ENCODE data around the gene PPP1R18. TPM values are rescaled to one million over a fixed set of nuclear protein-coding genes. Genes with fewer than 3 reads are reported as not detected.

Gene PPP1R18
- total and polyA plus RNA-seq, 9 of the 15 experiments (the other 6 are each of a cell fraction or from before 2014, with no cell fraction given), result 12.0 to 99.2 (median 42.6) TPM

DNA sequence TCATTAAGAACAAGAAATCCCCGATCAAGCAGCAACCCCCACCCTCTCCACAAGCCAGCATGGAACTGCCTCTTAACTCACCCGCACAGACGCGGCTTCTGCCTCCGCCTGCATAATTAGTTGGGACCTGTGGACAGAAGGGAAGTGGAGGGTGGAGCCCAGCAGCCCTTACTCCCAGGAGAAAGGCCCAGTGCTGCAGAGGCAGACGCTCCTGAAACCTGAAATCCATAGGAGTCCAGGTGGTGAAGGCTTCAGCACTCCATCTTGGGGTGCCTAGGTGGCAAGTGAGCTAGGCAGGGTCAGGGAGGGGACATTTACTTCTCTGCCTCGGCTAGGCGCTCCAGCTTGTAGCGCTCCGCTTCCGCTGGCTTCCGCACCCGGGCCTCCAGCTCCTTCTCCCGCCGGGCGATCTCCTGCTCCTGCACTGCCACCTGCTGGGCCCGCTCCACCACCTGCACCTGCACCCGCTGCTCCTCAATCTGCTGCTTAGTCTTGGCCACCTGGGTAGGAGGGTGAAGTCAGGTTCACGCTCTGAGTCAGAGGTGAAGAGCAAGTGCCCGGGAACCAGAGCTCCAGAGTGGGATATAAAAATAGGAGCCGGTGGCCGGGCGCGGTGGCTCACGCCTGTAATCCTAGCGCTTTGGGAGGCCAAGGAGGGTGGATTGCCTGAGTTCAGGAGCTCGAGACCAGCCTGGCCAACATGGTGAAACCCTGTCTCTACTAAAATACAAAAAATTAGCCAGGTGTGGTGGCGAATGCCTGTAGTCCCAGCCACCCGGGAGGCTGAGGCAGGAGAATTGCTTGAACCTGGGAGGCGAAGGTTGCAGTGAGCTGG lies 44.4 kb upstream of the PPP1R18 start (continued):
- TF ChIP-seq, protein P1, sequence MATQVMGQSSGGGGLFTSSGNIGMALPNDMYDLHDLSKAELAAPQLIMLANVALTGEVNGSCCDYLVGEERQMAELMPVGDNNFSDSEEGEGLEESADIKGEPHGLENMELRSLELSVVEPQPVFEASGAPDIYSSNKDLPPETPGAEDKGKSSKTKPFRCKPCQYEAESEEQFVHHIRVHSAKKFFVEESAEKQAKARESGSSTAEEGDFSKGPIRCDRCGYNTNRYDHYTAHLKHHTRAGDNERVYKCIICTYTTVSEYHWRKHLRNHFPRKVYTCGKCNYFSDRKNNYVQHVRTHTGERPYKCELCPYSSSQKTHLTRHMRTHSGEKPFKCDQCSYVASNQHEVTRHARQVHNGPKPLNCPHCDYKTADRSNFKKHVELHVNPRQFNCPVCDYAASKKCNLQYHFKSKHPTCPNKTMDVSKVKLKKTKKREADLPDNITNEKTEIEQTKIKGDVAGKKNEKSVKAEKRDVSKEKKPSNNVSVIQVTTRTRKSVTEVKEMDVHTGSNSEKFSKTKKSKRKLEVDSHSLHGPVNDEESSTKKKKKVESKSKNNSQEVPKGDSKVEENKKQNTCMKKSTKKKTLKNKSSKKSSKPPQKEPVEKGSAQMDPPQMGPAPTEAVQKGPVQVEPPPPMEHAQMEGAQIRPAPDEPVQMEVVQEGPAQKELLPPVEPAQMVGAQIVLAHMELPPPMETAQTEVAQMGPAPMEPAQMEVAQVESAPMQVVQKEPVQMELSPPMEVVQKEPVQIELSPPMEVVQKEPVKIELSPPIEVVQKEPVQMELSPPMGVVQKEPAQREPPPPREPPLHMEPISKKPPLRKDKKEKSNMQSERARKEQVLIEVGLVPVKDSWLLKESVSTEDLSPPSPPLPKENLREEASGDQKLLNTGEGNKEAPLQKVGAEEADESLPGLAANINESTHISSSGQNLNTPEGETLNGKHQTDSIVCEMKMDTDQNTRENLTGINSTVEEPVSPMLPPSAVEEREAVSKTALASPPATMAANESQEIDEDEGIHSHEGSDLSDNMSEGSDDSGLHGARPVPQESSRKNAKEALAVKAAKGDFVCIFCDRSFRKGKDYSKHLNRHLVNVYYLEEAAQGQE (IDR thresholded peaks at IDR 0.05; ENCODE audit: borderline replicate concordance), result peak; percentile 82
- TF ChIP-seq, protein P1 (CRISPR knock-in tag; IDR thresholded peaks at IDR 0.05; ENCODE audit: low read depth), result no peak
- TF ChIP-seq BCOR (IDR thresholded peaks at IDR 0.05) (0 out of 2 replicates have a peak, but pooled peaks have one; percentile 26), POLR2G (IDR thresholded peaks at IDR 0.05; ENCODE audit: low read depth, low read length) (peak; percentile 68), MTA3 (IDR thresholded peaks at IDR 0.05; ENCODE audit: borderline replicate concordance) (no peak), GABPB1 (CRISPR knock-in tag; IDR thresholded peaks at IDR 0.05) (peak; percentile 67; the same call in 1 of the 2 replicates), TCF7 (IDR thresholded peaks at IDR 0.05; ENCODE audit: borderline replicate concordance) (0 out of 2 replicates have a peak, but pooled peaks have one; percentile 52), ZSCAN29 (IDR thresholded peaks at IDR 0.05) (no peak), IRF2 (CRISPR knock-in tag; IDR thresholded peaks at IDR 0.05) (no peak), ZNF408 (CRISPR knock-in tag; IDR thresholded peaks at IDR 0.05; ENCODE audit: low read depth) (no peak), CAMTA2 (CRISPR knock-in tag; conservative IDR thresholded peaks at IDR 0.05) (no peak), TRIM28 (IDR thresholded peaks at IDR 0.05) (0 out of 2 replicates have a peak, but pooled peaks have one; percentile 17), POLR2H (tag; IDR thresholded peaks at IDR 0.05; ENCODE audit: low read depth) (no peak)
- TF ChIP-seq, protein P2, sequence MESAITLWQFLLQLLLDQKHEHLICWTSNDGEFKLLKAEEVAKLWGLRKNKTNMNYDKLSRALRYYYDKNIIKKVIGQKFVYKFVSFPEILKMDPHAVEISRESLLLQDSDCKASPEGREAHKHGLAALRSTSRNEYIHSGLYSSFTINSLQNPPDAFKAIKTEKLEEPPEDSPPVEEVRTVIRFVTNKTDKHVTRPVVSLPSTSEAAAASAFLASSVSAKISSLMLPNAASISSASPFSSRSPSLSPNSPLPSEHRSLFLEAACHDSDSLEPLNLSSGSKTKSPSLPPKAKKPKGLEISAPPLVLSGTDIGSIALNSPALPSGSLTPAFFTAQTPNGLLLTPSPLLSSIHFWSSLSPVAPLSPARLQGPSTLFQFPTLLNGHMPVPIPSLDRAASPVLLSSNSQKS (CRISPR knock-in tag; IDR thresholded peaks at IDR 0.05), result no peak
- TF ChIP-seq, protein P3, sequence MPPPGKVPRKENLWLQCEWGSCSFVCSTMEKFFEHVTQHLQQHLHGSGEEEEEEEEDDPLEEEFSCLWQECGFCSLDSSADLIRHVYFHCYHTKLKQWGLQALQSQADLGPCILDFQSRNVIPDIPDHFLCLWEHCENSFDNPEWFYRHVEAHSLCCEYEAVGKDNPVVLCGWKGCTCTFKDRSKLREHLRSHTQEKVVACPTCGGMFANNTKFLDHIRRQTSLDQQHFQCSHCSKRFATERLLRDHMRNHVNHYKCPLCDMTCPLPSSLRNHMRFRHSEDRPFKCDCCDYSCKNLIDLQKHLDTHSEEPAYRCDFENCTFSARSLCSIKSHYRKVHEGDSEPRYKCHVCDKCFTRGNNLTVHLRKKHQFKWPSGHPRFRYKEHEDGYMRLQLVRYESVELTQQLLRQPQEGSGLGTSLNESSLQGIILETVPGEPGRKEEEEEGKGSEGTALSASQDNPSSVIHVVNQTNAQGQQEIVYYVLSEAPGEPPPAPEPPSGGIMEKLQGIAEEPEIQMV (tag; conservative IDR thresholded peaks at IDR 0.05; ENCODE audit: low read depth), result no peak
- TF ChIP-seq, protein P4, sequence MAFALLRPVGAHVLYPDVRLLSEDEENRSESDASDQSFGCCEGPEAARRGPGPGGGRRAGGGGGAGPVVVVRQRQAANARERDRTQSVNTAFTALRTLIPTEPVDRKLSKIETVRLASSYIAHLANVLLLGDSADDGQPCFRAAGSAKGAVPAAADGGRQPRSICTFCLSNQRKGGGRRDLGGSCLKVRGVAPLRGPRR (CRISPR knock-in tag; IDR thresholded peaks at IDR 0.05), result no peak
